Prostate gland (tissue), 2 donors: Measurements from ENCODE around the gene DOCK2.

Experiments used
- POLR2A ChIP-seq: fragments of 450-650 bp; IDR thresholded peaks from one replicate; pipeline ENCODE4 v1.6.1; 2016; ENCODE audit warnings: antibody characterized with exemption, mild to moderate bottlenecking
- TF ChIP-seq, protein P1 (sequence below), 4 experiments: fragments of 200-600 bp in 2 of 4; fragments of 450-650 bp in 2 of 4; sonication (generic) in 2 of 4; IDR thresholded peaks; 1 replicate in 3 of 4; 2 replicates in 1 of 4; pipeline ENCODE4 v1.5.1; 2016 to 2019; ENCODE audit warnings: antibody characterized with exemption in 4 of 4, mild to moderate bottlenecking in 2 of 4, moderate library complexity in 2 of 4

DNA sequence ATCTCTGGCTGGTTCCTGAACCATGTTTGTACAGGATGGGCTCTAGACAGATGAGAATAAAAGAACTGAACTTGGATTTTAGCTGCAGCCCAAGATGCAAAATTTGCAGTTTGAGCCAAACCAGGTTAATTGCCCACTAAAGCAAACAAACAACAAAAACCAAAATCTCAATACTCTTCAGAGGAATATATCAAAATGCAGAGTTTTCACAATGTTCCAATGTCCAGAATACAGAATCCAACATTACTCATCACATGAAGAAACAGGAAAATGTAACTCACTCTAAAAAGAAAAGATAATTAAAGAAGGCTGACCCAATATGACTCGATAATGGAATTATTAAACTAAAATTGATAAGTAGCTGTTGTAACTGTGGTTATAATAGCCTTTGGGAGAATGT, 489.0 kb downstream of the DOCK2 start:
- TF ChIP-seq, protein P1, sequence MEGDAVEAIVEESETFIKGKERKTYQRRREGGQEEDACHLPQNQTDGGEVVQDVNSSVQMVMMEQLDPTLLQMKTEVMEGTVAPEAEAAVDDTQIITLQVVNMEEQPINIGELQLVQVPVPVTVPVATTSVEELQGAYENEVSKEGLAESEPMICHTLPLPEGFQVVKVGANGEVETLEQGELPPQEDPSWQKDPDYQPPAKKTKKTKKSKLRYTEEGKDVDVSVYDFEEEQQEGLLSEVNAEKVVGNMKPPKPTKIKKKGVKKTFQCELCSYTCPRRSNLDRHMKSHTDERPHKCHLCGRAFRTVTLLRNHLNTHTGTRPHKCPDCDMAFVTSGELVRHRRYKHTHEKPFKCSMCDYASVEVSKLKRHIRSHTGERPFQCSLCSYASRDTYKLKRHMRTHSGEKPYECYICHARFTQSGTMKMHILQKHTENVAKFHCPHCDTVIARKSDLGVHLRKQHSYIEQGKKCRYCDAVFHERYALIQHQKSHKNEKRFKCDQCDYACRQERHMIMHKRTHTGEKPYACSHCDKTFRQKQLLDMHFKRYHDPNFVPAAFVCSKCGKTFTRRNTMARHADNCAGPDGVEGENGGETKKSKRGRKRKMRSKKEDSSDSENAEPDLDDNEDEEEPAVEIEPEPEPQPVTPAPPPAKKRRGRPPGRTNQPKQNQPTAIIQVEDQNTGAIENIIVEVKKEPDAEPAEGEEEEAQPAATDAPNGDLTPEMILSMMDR (IDR thresholded peaks at IDR 0.05), result no peak
- no peak for TF ChIP-seq POLR2A
